CD4-positive, alpha-beta T cell (primary cell): ENCODE measurements around the gene ADGRG1. TPM values are rescaled to one million over a fixed set of nuclear protein-coding genes. Genes with fewer than 3 reads are reported as not detected.

ENCODE experiments used
- ATAC-seq: fragments of 200-7000 bp; cut with Tn5 transposase; one replicate; pipeline ENCODE4 v1.10.0; 2022; ENCODE audit warnings: mild to moderate bottlenecking; ENCODE audit not compliant: poor library complexity
- CTCF ChIA-PET: fragments of 350-600 bp; sonication (Branson Sonifier 250); formaldehyde crosslinking; loops from one replicate; lab custom pipeline; 2021; ENCODE audit warnings: antibody characterized with exemption, inconsistent platforms; lab: Charles Lee
- POLR2A ChIA-PET: fragments of 350-600 bp; sonication (Branson Sonifier 250); formaldehyde crosslinking; loops from one replicate; lab custom pipeline; 2021; ENCODE audit warnings: antibody characterized with exemption, inconsistent platforms; lab: Charles Lee
- DNase-seq, 14 experiments: peaks; one replicate each; pipeline ENCODE4 v3.0.0-alpha.2; 2013 to 2020; ENCODE audit warnings: mixed read lengths in 2 of 14
- H3K27ac ChIP-seq, 2 donors: one replicate each; pipeline versions ENCODE4 v1.5.1 to v1.7.0; 2013; ENCODE audit warnings: low read length in 2 of 2, low read depth in 1 of 2, mild to moderate bottlenecking in 1 of 2
- H3K27me3 ChIP-seq, 2 experiments: 1 replicate in 1 of 2; 2 replicates in 1 of 2; pipeline versions ENCODE4 v1.6.1 to v1.7.0; 2013; ENCODE audit warnings: low read length in 2 of 2, control low read depth in 1 of 2, mild to moderate bottlenecking in 1 of 2, moderate library complexity in 1 of 2; ENCODE audit not compliant: insufficient read depth in 2 of 2, control insufficient read depth in 1 of 2
- H3K36me3 ChIP-seq: one replicate; pipeline ENCODE4 v1.6.1; 2013; ENCODE audit warnings: low read length, control low read depth; ENCODE audit not compliant: insufficient read depth
- H3K4me1 ChIP-seq: one replicate; pipeline ENCODE4 v1.6.1; 2013; ENCODE audit warnings: low read length, control low read depth; ENCODE audit not compliant: insufficient read depth
- H3K4me3 ChIP-seq: one replicate; pipeline ENCODE4 v1.5.1; 2013; ENCODE audit warnings: mild to moderate bottlenecking, low read length, moderate library complexity
- H3K9me3 ChIP-seq, 2 experiments: 1 replicate in 1 of 2; 2 replicates in 1 of 2; pipeline versions ENCODE4 v1.6.1 to v1.7.0; 2013; ENCODE audit warnings: low read length in 2 of 2, mild to moderate bottlenecking in 2 of 2, control low read depth in 1 of 2, moderate library complexity in 1 of 2; ENCODE audit not compliant: control insufficient read depth in 1 of 2, insufficient read depth in 1 of 2
- H3K27ac Mint-ChIP-seq: one replicate; pipeline ENCODE4 v1.8.0; 2020; ENCODE audit warnings: mixed read lengths
- H3K27me3 Mint-ChIP-seq: one replicate; pipeline ENCODE4 v1.8.0; 2021; ENCODE audit warnings: mixed read lengths
- H3K36me3 Mint-ChIP-seq: one replicate; pipeline ENCODE4 v1.8.0; 2021; ENCODE audit warnings: low read depth, mixed read lengths
- H3K4me1 Mint-ChIP-seq: one replicate; pipeline ENCODE4 v1.8.0; 2021; ENCODE audit warnings: low read depth, mixed read lengths
- H3K4me3 Mint-ChIP-seq: one replicate; pipeline ENCODE4 v1.8.0; 2020; ENCODE audit warnings: mild to moderate bottlenecking, mixed read lengths
- H3K9me3 Mint-ChIP-seq: one replicate; pipeline ENCODE4 v1.8.0; 2020; ENCODE audit warnings: mixed read lengths
- CTCF ChIP-seq: fragments of 200-600 bp; IDR thresholded peaks from one replicate; pipeline ENCODE4 v1.8.0; 2022; ENCODE audit warnings: antibody characterized with exemption, mild to moderate bottlenecking
- intact Hi-C, 2 experiments: fragments of 100-400 bp; cut with DNase I in 1 of 2; cut with micrococcal nuclease in 1 of 2; formaldehyde crosslinking; loops; one replicate each; pipeline versions ENCODE4 v1.15.1 to v1.9.0; 2023 to 2025; cut with DNase I, micrococcal nuclease
- total RNA-seq, 174 experiments: library from RNA in 2 of 174; stranded (reverse) in 2 of 174; gene quantifications; one replicate each; pipeline ENCODE4 v1.2.3 and lab custom pipeline; 2021 to 2026

Gene ADGRG1
- total RNA-seq, 2 experiments from 2014 or later = 1.8 to 2.3 TPM

- Histone ChIP-seq H3K4me3 (no peak overlapping the region), H3K9me3 (no peaks in the 10 kb centered on the region), H3K27ac (no peak overlapping the region), H3K36me3 (no peaks in the 10 kb centered on the region), H3K27me3 (no peaks in the 10 kb centered on the region), H3K4me1 (no peaks in the 10 kb centered on the region)
- ChIA-PET CTCF (no interaction called here), POLR2A (no interaction called here)
- no peak overlapping the region for H3K4me3 Mint-ChIP-seq
- TF ChIP-seq CTCF = no peak
- DNase-seq = no peak
- H3K9me3 Mint-ChIP-seq = no peaks in the 10 kb centered on the region
- H3K27ac Mint-ChIP-seq = no peak overlapping the region
- no peaks in the 10 kb centered on the region for H3K4me1 Mint-ChIP-seq
- H3K36me3 Mint-ChIP-seq = no peaks in the 10 kb centered on the region
- no peak for ATAC-seq
- intact Hi-C loops = no loop called here
- no peaks in the 10 kb centered on the region for H3K27me3 Mint-ChIP-seq
Measured at GRCh38 chr16:57700781-57701551, 72.5 kb downstream of the ADGRG1 start.

- Mint-ChIP-seq H3K27ac (no peak overlapping the region), H3K4me1 (no peaks in the 10 kb centered on the region), H3K4me3 (no peak overlapping the region), H3K27me3 (no peaks in the 10 kb centered on the region), H3K9me3 (no peaks in the 10 kb centered on the region), H3K36me3 (no peaks in the 10 kb centered on the region)
- ATAC-seq (no peak), DNase-seq (no peak)
- Histone ChIP-seq H3K9me3 (no peaks in the 10 kb centered on the region), H3K27me3 (no peaks in the 10 kb centered on the region), H3K27ac (no peak overlapping the region), H3K36me3 (no peaks in the 10 kb centered on the region), H3K4me1 (no peaks in the 10 kb centered on the region), H3K4me3 (no peak overlapping the region)
- no peak for TF ChIP-seq CTCF
- intact Hi-C loops = no loop called here
- POLR2A ChIA-PET = no interaction called here
- CTCF ChIA-PET = no interaction called here
Measured at GRCh38 chr16:57701759-57702371, 73.4 kb downstream of the ADGRG1 start.

- Histone ChIP-seq H3K27ac (no peak overlapping the region), H3K4me3 (no peak overlapping the region), H3K9me3 (no peaks in the 10 kb centered on the region), H3K36me3 (no peaks in the 10 kb centered on the region), H3K4me1 (no peaks in the 10 kb centered on the region), H3K27me3 (no peaks in the 10 kb centered on the region)
- no peaks in the 10 kb centered on the region for H3K4me1 Mint-ChIP-seq
- H3K27me3 Mint-ChIP-seq = no peaks in the 10 kb centered on the region
- POLR2A ChIA-PET = no interaction called here
- no peaks in the 10 kb centered on the region for H3K9me3 Mint-ChIP-seq
- H3K36me3 Mint-ChIP-seq = no peaks in the 10 kb centered on the region
- no peak overlapping the region for H3K4me3 Mint-ChIP-seq
- CTCF ChIA-PET = no interaction called here
- DNase-seq = no peak
- intact Hi-C loops = no loop called here
- no peak for TF ChIP-seq CTCF
- H3K27ac Mint-ChIP-seq = no peak overlapping the region
- ATAC-seq = no peak
Measured at GRCh38 chr16:57703416-57704010, 75.1 kb downstream of the ADGRG1 start.
